H9 (cell line): Measurements from ENCODE around the gene OR9G1. TPM values are rescaled to one million over a fixed set of nuclear protein-coding genes. Genes with fewer than 3 reads are reported as not detected.

Experiments used
- DNase-seq: peaks from one replicate; pipeline ENCODE4 v3.0.0-alpha.2; 2017
- H2AFZ ChIP-seq: one replicate; pipeline ENCODE4 v1.6.1; 2013; ENCODE audit warnings: mild to moderate bottlenecking, low read length, control low read depth, moderate library complexity
- H2AK5ac ChIP-seq: 2 replicates; pipeline ENCODE4 v1.6.1; 2013; ENCODE audit warnings: low read length, control low read depth, mixed read lengths; ENCODE audit not compliant: insufficient read length
- H2BK120ac ChIP-seq: one replicate; pipeline ENCODE4 v1.6.1; 2013; ENCODE audit warnings: low read depth, mild to moderate bottlenecking, low read length, control low read depth, inconsistent platforms; ENCODE audit not compliant: poor library complexity, severe bottlenecking
- H2BK12ac ChIP-seq: 2 replicates; pipeline ENCODE4 v1.6.1; 2013; ENCODE audit warnings: low read length, control low read depth, mixed read lengths, low read depth; ENCODE audit not compliant: insufficient read length
- H2BK15ac ChIP-seq: 2 replicates; pipeline ENCODE4 v1.6.1; 2013; ENCODE audit warnings: low read depth, low read length, control low read depth
- H2BK20ac ChIP-seq: one replicate; pipeline ENCODE4 v1.6.1; 2013; ENCODE audit warnings: low read depth, mild to moderate bottlenecking, low read length, control low read depth, inconsistent platforms; ENCODE audit not compliant: poor library complexity, severe bottlenecking
- H2BK5ac ChIP-seq: 2 replicates; pipeline ENCODE4 v1.6.1; 2013; ENCODE audit warnings: low read length, control low read depth, mixed read lengths; ENCODE audit not compliant: insufficient read length
- H3K14ac ChIP-seq: 2 replicates; pipeline ENCODE4 v1.6.1; 2013; ENCODE audit warnings: low read length, control low read depth; ENCODE audit not compliant: insufficient read depth
- H3K18ac ChIP-seq: 2 replicates; pipeline ENCODE4 v1.6.1; 2013; ENCODE audit warnings: low read depth, mild to moderate bottlenecking, mixed read lengths, low read length, control low read depth; ENCODE audit not compliant: insufficient read length
- H3K23ac ChIP-seq: 2 replicates; pipeline ENCODE4 v1.6.1; 2013; ENCODE audit warnings: low read length, control low read depth, mixed read lengths, low read depth; ENCODE audit not compliant: insufficient read length
- H3K23me2 ChIP-seq: 2 replicates; pipeline ENCODE4 v1.6.1; 2013; ENCODE audit warnings: low read depth, mild to moderate bottlenecking, mixed read lengths, low read length, control low read depth; ENCODE audit not compliant: insufficient read length, poor library complexity, severe bottlenecking
- H3K27ac ChIP-seq: 2 replicates; pipeline ENCODE4 v1.5.1; 2013; ENCODE audit warnings: low read length, control low read depth, mixed read lengths, low read depth; ENCODE audit not compliant: insufficient read length
- H3K27me3 ChIP-seq: 2 replicates; pipeline ENCODE4 v1.6.1; 2013; ENCODE audit warnings: low read length, control low read depth, inconsistent platforms; ENCODE audit not compliant: insufficient read depth
- H3K4ac ChIP-seq: 2 replicates; pipeline ENCODE4 v1.6.1; 2013; ENCODE audit warnings: low read depth, mild to moderate bottlenecking, control low read depth, inconsistent platforms, low read length, moderate library complexity
- H3K4me1 ChIP-seq: 2 replicates; pipeline ENCODE4 v1.6.1; 2013; ENCODE audit warnings: low read length, control low read depth, inconsistent platforms; ENCODE audit not compliant: insufficient read depth
- H3K4me2 ChIP-seq: 2 replicates; pipeline ENCODE4 v1.6.1; 2013; ENCODE audit warnings: low read length, control low read depth, mixed read lengths; ENCODE audit not compliant: insufficient read length, insufficient read depth
- H3K56ac ChIP-seq: 2 replicates; pipeline ENCODE4 v1.6.1; 2013; ENCODE audit warnings: low read depth, mild to moderate bottlenecking, mixed read lengths, low read length, control low read depth; ENCODE audit not compliant: insufficient read length
- H3K79me1 ChIP-seq: 2 replicates; pipeline ENCODE4 v1.6.1; 2013; ENCODE audit warnings: low read depth, mild to moderate bottlenecking, moderate library complexity, low read length, control low read depth, inconsistent platforms; ENCODE audit not compliant: insufficient read depth, poor library complexity, severe bottlenecking
- H3K79me2 ChIP-seq: 2 replicates; pipeline ENCODE4 v1.6.1; 2013; ENCODE audit warnings: low read length, control low read depth, inconsistent platforms; ENCODE audit not compliant: insufficient read depth
- H3K9ac ChIP-seq: 2 replicates; pipeline ENCODE4 v1.6.1; 2013; ENCODE audit warnings: low read length, control low read depth, mixed read lengths; ENCODE audit not compliant: insufficient read length; ENCODE audit errors: extremely low read depth
- H3K9me3 ChIP-seq: one replicate; pipeline ENCODE4 v1.6.1; 2013; ENCODE audit warnings: low read depth, low read length, inconsistent platforms; ENCODE audit not compliant: control insufficient read depth
- H3T11ph ChIP-seq: one replicate; pipeline ENCODE4 v1.6.1; 2013; ENCODE audit warnings: mild to moderate bottlenecking, low read length, control low read depth, inconsistent platforms
- H4K20me1 ChIP-seq: one replicate; pipeline ENCODE4 v1.6.1; 2013; ENCODE audit not compliant: control insufficient read depth, insufficient read length, insufficient read depth
- H4K5ac ChIP-seq: 2 replicates; pipeline ENCODE4 v1.6.1; 2013; ENCODE audit warnings: low read depth, mild to moderate bottlenecking, mixed read lengths, low read length, control low read depth; ENCODE audit not compliant: insufficient read length
- H4K8ac ChIP-seq: replicated peaks from 2 replicates; pipeline ENCODE4 v1.6.1; 2013; ENCODE audit warnings: low read length, control low read depth, mixed read lengths, low read depth; ENCODE audit not compliant: insufficient read length
- H4K91ac ChIP-seq: 2 replicates; pipeline ENCODE4 v1.6.1; 2013; ENCODE audit warnings: low read depth, mild to moderate bottlenecking, moderate library complexity, mixed read lengths, low read length, control low read depth; ENCODE audit not compliant: insufficient read length
- H3K27ac Mint-ChIP-seq, 3 experiments: 2 replicates in 2 of 3; 3 replicates in 1 of 3; pipeline ENCODE4 v1.8.0; 2020 to 2021; ENCODE audit warnings: mixed read lengths in 3 of 3, mild to moderate bottlenecking in 1 of 3, moderate library complexity in 1 of 3
- H3K27me3 Mint-ChIP-seq: 2 replicates; pipeline ENCODE4 v1.8.0; 2021; ENCODE audit warnings: low read depth, mild to moderate bottlenecking, moderate library complexity, mixed read lengths
- H3K36me3 Mint-ChIP-seq, 3 experiments: 2 replicates in 2 of 3; 3 replicates in 1 of 3; pipeline ENCODE4 v1.8.0; 2020 to 2021; ENCODE audit warnings: low read depth in 3 of 3, mixed read lengths in 3 of 3; ENCODE audit not compliant: insufficient read depth in 1 of 3
- H3K4me1 Mint-ChIP-seq, 2 experiments: 2 replicates each; pipeline ENCODE4 v1.8.0; 2020; ENCODE audit warnings: mixed read lengths in 2 of 2
- H3K4me3 Mint-ChIP-seq, 2 experiments: 2 replicates in 1 of 2; 3 replicates in 1 of 2; pipeline ENCODE4 v1.8.0; 2020 to 2021; ENCODE audit warnings: mild to moderate bottlenecking in 2 of 2, mixed read lengths in 2 of 2, moderate library complexity in 1 of 2
- H3K9me3 Mint-ChIP-seq, 2 experiments: 2 replicates in 1 of 2; 3 replicates in 1 of 2; pipeline ENCODE4 v1.8.0; 2020; ENCODE audit warnings: mild to moderate bottlenecking in 2 of 2, mixed read lengths in 2 of 2, moderate library complexity in 1 of 2
- CTCF ChIP-seq: fragments of 200-600 bp; sonication (generic); conservative IDR thresholded peaks from 3 replicates; pipeline ENCODE4 v1.8.0; 2021; ENCODE audit warnings: antibody characterized with exemption, mild to moderate bottlenecking
- WGBS: extraction: QIAGEN DNeasy Blood & Tissue Kit; methylation state at CpG from one replicate; pipeline ENCODE4 v1.1.7; 2013; ENCODE audit warnings: missing lambda C conversion rate, low lambda C conversion rate, mixed read lengths; ENCODE audit not compliant: insufficient read length; ENCODE audit errors: extremely low coverage; 5-methylcytosine and 5-hydroxymethylcytosine counted together
- long read RNA-seq: library from polyadenylated mRNA; unstranded; transcript quantifications from one replicate; pipeline ENCODE4 v2.0.0, GENCODE V29; 2020
- total RNA-seq: library from RNA; stranded (reverse); gene quantifications from 2 replicates; pipeline ENCODE4 v1.2.1, GENCODE V29; 2021

The OR9G1 gene
- not detected in 2 replicates for total RNA-seq
- long read RNA-seq: 0 reads

GRCh38 chr11:56698795-56699194 lies at the start of gene OR9G1:
Gene OR9G1 (plus strand): TSS chr11:56699095. CDS start chr11:56700388, 1,293 bp downstream.
- H3K27me3 ChIP-seq: no peaks in the 10 kb centered on the region
- DNase-seq: no peak
- no peak within 1 kb of the TSS for H3K4me3 Mint-ChIP-seq
- no peak within 1 kb of the TSS for H4K5ac ChIP-seq
- H2BK20ac ChIP-seq: no peak within 1 kb of the TSS
- no peak within 1 kb of the TSS for H3K14ac ChIP-seq
- no peak within 1 kb of the TSS for H3K9ac ChIP-seq
- no peak within 1 kb of the TSS for H2BK15ac ChIP-seq
- no peak within 1 kb of the TSS for H3K27ac ChIP-seq
- no peak for TF ChIP-seq CTCF
- H3K23ac ChIP-seq: no peak within 1 kb of the TSS
- H4K91ac ChIP-seq: no peak within 1 kb of the TSS
- H3K4me1 ChIP-seq: no peaks in the 10 kb centered on the region
- H3T11ph ChIP-seq: no peak within 1 kb of the TSS
- no peaks in the 10 kb centered on the region for H3K9me3 Mint-ChIP-seq
- WGBS: no CpG with 5 or more reads among the region's 1 CpG
- H3K36me3 Mint-ChIP-seq: no peaks in the 10 kb centered on the region
- no peak within 1 kb of the TSS for H2BK120ac ChIP-seq
- no peaks in the 10 kb centered on the region for H3K9me3 ChIP-seq
- no peaks in the 10 kb centered on the region for H3K79me2 ChIP-seq
- H4K20me1 ChIP-seq: no peaks in the 10 kb centered on the region
- H3K27ac Mint-ChIP-seq: peak within 1 kb of the TSS in 1 of 3 experiments; percentile 1; a peak in 1 of 7 replicates
- H3K4ac ChIP-seq: no peak within 1 kb of the TSS
- H3K79me1 ChIP-seq: no peaks in the 10 kb centered on the region
- no peak within 1 kb of the TSS for H2BK5ac ChIP-seq
- H2AFZ ChIP-seq: no peak within 1 kb of the TSS
- H2BK12ac ChIP-seq: no peak within 1 kb of the TSS
- H3K18ac ChIP-seq: no peak within 1 kb of the TSS
- H3K4me2 ChIP-seq: no peak within 1 kb of the TSS
- H3K27me3 Mint-ChIP-seq: no peaks in the 10 kb centered on the region
- no peak within 1 kb of the TSS for H3K56ac ChIP-seq
- no peak within 1 kb of the TSS for H4K8ac ChIP-seq
- no peaks in the 10 kb centered on the region for H3K23me2 ChIP-seq
- peaks cover 5 to 19% of the 10 kb centered on the region in 2 experiments; a peak in 2 of 4 replicates for H3K4me1 Mint-ChIP-seq
- no peak within 1 kb of the TSS for H2AK5ac ChIP-seq
